SKM-1 (cell line): ENCODE results near the gene SETDB2.

Experiments
- DNase-seq: peaks from one replicate; lab custom pipeline; 2025; ENCODE audit not compliant: unreplicated experiment; lab: John Stamatoyannopoulos, UW

SETDB2 gene

DNA sequence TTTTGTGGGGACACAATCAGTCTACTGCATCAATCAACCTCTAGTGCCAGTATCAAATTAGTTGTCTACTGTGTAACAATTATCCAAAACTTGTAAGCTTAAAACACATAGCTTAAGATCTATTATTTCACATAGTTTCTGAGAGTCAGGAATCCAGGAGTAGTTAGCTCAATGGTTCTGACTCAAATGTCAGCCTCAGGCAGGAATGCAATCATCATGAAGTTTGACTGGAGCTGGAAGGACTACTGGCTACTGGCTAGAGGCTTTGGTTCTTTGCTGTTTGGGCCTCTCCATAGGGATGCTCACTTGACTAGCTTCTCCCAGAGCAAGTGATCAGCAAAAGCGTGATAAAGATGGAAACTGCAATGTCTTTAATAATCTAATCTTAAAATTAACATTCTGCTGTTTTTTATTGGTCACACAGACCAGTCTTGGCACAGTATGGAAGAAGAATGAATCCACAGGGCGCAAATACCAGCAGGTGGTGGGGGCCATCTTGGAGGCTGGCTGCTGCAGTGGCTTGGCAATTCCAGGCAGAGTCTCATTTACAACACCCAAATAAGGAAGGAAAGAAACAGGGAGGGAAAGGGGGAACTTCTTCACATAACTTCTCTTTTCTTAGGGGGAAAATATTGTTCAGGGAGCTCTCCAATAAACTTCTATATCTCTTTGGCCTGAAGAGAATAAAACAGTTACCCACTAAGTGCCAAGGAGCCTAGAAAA, 15.9 kb upstream of the SETDB2 start:
- peak; percentile 36 for DNase-seq

DNA sequence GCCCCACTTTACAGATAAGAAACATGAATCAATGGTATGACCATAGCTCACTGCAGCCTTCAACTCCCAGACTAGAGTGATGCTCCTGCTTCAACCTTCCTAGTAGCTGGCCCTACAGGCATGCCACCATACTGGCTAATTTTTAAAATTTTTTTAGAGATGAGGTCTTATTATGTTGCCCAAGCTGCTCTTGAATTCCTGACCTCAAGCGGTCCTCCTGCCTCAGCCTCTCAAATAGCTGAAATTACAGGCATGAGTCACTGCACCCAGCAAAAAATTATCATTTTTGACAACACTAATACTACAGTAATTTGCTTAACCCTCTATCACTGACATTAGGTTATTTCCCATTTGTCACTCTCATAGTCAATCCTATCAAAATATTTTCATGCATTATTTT, 15.0 kb upstream of the SETDB2 start:
- no peak for DNase-seq

DNA sequence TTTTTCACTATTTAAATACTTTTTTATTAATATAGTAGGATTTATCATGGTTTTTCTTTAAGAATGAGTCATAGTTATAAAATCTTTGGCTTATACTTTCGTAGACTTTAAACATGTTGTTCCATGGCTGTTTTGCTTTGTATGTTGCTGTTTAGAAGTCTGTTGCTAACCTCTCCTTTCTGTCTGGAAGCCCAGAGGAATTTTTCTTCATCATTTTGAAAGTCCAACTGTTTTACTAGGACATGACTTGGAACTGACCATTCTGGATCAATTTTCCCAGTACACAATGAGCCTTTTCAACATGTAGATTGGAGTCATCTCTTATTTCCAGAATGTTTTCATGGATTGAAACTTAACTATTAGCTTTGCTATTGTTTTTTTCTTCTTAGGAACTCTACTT, 8.1 kb upstream of the SETDB2 start:
- DNase-seq = no peak

GRCh38 chr13:49436890-49437289, 7.2 kb upstream of the SETDB2 start:
- no peak for DNase-seq

GRCh38 chr13:49437705-49438104, 6.4 kb upstream of the SETDB2 start:
- DNase-seq = no peak

DNA sequence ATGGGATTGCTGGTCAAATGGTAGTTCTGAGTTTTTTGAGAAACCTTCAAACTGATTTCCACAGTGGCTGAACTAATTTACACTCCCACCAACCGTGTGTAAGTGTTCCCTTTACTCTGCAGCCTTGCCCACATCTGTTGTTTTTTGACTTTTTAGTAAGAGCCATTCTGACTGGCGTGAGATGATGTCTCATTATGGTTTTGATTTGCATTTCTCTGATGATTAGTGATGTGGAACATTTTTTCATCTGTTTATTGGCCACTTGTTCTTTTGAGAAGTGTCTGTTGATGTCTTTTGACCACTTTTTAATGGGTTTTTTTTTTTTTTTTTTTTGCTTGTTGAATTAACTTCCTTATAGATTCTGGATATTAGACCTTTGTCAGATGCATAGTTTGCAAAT, 4.5 kb upstream of the SETDB2 start:
- no peak for DNase-seq

DNA sequence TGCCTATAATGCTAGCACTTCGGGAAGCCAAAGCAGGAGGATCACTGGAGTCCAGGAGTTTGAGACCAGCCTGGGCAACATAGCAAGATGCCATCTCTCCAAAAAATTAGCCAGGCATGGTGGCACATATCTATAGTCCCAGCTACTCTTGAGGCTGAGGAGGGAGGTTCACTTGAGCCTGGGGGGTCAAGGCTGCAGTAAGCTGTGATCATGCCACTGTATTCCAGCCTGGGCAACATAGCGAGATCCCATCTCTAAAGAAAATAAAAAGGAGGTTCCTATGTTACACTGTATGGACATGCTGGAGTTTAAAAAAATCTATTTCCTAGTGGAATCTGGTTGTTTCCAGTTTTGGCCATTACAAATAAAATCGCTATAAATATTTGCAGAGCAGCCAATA, 2.8 kb upstream of the SETDB2 start:
- no peak for DNase-seq

DNA sequence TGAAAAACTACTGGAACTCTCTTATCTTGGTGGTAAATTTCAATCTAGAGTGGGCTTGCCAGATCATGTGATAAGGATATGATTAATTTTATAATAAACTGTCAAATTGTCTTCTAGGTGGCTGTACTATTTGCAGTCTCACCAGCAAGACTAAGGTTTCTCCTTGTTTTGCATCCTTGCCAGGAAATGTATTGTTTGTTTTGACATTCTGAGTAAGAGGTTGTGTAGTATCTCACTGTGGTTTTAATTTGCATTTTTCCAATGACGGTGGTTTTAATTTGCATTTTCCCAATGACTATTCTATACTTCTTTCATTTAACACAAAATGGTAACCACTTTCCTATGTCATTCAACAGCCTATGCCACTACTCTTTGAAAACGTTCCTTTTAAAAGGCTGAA, 2.2 kb upstream of the SETDB2 start:
- no peak for DNase-seq

DNA sequence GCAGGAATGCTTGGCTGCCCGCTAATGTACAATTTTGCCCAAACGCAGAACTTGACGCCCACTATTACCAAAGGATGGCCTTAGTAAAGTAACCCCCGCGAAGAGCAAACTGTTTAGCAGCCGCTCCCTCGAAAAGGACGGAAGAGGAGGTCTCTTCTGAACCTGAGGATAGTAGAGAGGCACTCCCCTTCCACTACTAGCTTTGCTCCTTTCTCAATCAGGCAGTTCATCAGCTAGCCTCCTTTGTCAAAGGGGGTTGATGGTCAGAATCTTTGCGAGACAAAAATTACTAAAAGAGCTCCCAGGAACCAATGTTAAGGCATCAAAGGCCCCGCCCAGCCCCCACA, 744 bp upstream of the SETDB2 start:
- DNase-seq = no peak

DNA sequence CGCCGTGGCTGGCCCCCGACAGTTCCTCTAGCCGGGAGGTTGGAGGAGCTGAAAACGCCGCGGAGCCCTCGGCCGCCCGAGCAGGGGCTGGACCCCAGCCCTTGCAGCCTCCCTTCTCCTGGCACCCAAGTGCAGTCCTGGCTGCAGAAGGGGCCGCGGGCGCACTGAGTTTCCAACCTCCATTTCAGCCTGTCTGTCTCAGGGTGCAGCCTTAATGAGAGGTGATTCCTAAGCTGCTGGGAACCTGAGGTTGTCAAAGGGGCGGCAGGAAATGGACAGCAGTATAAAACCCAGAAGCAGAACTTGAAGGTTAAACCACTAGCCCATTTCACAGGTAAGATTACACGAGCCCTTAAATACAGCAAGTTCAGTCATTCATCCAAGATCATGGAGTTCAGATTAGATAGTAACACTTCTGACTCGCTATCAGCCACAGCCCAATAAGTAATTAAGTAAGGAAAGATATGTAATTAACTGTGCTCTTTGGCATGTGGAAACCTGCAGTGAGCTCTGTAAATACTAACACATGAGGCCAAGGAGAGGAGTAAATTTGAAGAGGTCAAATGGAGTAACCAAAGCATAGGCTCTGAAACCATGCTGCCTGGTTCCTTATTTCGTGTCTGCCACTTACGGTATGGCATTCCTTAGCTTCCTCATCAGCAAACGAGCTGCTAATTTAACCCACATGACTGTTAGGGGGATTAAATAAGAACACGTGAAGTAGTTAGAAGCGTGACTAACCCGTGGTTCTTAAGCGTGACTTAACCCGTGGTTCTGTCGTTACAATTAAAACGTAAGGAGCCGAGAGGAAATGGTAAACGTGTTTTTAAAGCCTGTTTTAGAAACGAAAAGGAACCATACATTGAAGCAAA, 686 bp downstream of the SETDB2 start:
- peak; percentile 69 for DNase-seq

DNA sequence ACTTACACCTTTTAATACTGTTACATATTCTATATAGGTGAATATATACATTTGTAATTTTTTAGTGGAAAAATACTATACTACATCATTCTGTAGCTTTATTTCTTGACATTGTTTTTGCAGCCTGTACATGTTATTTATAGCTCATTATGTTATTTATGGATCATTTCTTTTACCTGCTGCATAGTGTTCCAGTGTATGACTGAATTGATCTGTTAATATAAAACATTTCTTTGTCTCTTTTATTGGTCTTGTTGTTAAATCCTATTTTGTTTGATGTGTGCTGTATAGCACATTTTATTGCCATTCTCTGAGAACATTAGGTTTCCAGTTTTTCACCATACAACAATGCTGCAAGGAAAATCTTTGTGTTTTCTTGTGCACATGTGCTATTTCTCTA, 2.4 kb downstream of the SETDB2 start:
- DNase-seq = no peak

DNA sequence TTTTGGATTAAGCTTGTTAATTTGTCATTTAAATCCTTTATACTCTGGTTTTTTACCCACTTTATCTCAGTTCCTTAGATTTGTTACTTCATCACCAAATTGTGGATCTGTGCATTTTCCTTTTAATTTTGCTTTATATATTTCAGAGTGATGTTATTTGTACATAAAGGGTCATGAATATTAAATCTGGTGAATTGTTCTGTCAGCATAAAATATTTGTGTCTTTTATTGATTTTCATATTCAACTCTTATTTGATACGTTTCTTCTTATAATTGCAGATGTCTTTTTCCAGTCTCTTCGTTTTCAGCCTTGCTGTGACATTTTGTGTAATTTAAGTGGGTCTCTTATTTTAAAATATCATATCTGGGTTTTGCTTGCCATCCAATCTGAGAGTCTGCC, 4.7 kb downstream of the SETDB2 start:
- no peak for DNase-seq

DNA sequence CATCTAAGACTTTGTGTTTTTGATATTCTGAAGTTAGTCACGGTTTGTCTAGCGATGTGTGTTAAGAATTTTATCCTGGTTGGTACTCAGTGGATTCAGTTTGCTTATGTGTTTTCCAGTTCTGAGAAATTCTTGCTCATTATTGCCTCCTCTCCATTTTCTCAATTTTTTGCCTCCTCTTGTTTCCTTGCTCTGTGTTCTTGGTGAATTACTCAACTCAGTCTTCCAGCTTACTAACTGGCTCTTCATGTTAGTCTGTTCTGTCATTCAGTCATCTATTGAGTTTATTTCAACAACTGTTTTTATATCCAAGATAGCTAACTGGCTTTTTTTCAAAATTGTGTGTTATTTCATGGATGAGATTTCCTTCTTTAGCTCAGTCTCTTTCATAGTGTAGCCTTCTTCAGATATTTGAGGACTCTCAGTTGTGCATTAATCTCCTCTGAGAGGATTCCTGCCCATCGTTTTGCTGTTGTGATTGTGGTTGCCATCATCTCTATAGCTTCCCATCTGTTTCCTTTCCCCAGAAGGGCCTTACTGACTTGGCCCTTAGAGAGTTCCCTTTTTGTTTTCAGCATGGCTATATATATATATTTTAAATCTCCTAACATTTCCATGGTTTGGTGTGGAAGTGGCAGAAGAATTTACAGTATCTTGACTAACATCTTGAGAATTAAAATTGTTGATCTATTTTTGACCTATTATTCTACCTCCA, 6.2 kb downstream of the SETDB2 start:
- peak; percentile 36 for DNase-seq

DNA sequence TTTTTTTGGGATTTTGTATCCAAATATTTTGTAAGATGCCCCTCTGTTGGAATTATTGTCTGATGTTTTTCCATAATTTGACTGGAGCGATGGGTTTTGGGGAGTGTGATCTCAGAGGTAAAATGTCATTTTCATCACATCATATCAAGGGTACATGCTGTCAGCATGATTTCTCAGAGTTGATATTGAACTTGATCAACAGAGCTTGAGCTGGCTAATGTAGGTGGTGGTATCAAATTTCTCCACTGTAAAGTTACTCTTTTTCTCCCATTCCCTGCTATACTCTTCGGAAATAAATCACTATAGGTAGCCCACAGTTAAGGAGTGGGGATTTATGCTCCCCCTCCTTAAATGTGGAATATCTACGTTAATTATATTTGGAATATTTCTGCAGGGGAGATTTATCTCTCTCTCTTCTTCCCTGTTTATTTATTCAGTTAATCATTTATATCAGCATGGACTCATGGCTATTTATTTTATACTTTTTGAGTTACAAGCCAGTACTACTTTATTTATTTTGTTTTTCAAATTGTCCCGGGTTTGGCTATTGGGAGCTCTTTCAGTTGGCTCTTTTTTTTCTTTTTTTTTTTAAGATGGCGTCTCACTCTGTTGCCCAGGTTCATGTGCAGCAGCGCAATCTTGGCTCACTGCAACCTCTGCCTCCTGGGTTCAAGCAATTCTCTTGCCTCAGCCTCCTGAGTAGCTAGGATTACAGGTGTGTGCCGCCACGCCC, 8.8 kb downstream of the SETDB2 start:
- no peak for DNase-seq

DNA sequence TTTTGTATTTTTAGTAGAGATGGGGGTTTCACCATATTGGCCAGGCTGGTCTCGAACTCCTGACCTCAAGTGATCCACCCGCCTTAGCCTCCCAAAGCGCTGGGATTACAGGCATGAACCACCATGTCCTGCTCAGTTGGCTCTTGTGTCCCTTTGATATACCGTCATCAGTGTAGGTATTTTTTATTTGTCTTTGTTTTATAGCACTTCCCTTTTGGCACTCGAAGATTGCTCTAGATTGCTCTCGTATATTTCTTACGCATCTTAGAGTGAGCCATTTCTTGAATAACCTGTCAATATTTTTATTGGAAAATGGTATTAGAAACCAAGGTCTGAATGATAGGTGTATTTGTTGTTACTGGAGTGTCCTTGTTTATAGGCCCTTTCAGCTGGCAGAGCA, 9.4 kb downstream of the SETDB2 start:
- DNase-seq = no peak

GRCh38 chr13:49454388-49455006, 10.4 kb downstream of the SETDB2 start:
- DNase-seq = no peak

DNA sequence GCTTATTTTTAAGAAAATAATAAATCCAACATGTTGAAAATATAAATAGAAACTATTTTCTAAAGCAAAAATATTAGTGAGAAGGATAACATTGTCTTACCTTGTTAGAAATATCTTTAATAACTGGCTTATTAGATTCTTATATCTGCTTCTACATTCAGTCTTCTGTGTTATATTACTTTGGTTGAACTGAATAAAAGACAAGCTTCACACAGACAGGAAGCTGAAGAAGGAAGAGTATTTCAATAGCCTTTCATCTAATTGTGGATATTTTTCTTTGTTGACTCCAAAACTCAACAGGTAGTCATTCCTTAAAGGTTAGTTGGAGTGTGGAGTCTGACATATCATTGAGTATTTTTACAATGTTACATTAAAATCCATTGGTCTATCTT, 10.9 kb downstream of the SETDB2 start:
- no peak for DNase-seq

DNA sequence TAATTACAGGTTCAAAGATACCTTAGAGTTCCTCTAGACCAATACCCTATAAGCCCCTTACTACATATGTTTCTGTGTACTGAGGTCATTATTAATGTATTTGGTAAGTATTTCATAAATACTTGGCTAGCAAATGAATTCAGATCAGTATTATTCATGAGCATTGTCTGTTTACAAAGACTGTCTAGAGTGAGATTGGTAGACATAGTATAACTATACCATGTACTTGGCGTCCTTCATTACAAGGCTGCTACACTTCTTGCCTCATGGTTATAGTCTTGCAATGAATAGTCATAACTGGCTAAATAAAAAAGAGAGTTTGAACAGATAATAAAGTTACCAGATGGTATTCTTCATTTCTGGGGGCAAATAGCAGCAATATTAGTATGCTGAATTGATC, 12.1 kb downstream of the SETDB2 start:
- no peak for DNase-seq

- DNase-seq = no peak
Observed at GRCh38 chr13:49457221-49457620, 13.1 kb downstream of the SETDB2 start.

DNA sequence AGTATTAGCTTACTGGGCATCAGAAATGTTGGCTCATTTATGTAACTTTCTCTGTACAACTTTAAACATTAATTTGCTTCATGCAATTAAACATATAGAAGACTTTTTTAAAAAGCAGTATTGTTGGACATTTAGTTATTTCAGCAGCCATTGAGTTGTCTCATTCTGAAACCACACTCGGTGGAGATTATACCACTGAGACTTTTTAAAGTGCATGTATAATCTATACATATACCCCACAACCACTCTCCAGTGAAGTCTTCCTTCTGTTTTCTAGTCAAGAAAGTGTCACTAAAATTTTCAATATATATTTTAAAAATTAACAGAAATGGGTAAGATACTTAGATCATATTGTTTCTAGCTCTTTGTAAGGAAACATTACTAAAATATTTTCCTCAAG, 15.5 kb downstream of the SETDB2 start:
- DNase-seq = no peak

DNA sequence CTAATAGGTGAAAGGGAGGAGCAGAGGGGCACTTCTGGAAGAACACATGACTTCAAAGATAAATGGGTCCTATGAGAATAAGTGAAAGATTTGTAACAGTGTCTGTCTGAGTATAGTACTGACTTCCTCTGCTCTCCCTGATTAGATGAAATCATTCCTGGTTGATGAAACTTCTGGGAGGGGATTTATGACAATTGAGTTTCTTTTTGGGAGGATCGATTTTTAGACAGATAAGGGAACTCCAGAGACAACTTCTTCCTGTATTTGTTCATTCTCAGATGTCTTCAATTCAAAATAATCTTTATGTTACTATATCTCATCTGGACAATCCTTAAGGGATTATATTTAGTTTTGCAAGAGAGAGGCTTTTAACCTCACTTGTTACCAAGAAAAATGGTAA, 20.0 kb downstream of the SETDB2 start:
- no peak for DNase-seq
